Renal cortex interstitium (tissue), 11 donors: ENCODE results near the gene RPTOR. TPM values are rescaled to one million over a fixed set of nuclear protein-coding genes. Genes with fewer than 3 reads are reported as not detected.
"Not testable (repeated sequence)": the region's sequence is repeated elsewhere in the genome, so short reads cannot be mapped to it uniquely, and the experiment has no call there.

Experiments
- DNase-seq, 11 donors: peaks; one replicate each; pipeline ENCODE4 v3.0.0-alpha.2; 2013; ENCODE audit warnings: low read depth in 9 of 11, low spot score in 4 of 11; ENCODE audit errors: extremely low read depth in 1 of 11
- polyA plus RNA-seq, 3 donors: library from polyadenylated mRNA; unstranded; fragments of 120-200 nt; gene quantifications; one replicate each; pipeline ENCODE4 v1.2.1, GENCODE V29; 2013; ENCODE audit not compliant: insufficient read length in 3 of 3

Gene RPTOR
- polyA plus RNA-seq, 3 donors, result 17.2 to 22.5 (median 21.4) TPM

- DNase-seq, result no peak
Measured at GRCh38 chr17:80742581-80743180, 198.0 kb downstream of the RPTOR start.

- no peak for DNase-seq
Measured at GRCh38 chr17:80743181-80743771, 198.6 kb downstream of the RPTOR start.

GRCh38 chr17:80743973-80744372, 199.3 kb downstream of the RPTOR start:
- not testable (repeated sequence) for DNase-seq

GRCh38 chr17:80744725-80745124, 200.1 kb downstream of the RPTOR start:
- DNase-seq, result not testable (repeated sequence)

GRCh38 chr17:80745183-80745582, 200.5 kb downstream of the RPTOR start:
- DNase-seq, result no peak

GRCh38 chr17:80746262-80746935, 201.8 kb downstream of the RPTOR start:
- no peak for DNase-seq

GRCh38 chr17:80747469-80747868, 202.8 kb downstream of the RPTOR start:
- no peak for DNase-seq

- no peak for DNase-seq
Measured at GRCh38 chr17:80749611-80750010, 205.0 kb downstream of the RPTOR start.

- no peak for DNase-seq
Measured at GRCh38 chr17:80750263-80750662, 205.6 kb downstream of the RPTOR start.

- DNase-seq, result no peak
Measured at GRCh38 chr17:80751070-80751945, 206.7 kb downstream of the RPTOR start.

DNA sequence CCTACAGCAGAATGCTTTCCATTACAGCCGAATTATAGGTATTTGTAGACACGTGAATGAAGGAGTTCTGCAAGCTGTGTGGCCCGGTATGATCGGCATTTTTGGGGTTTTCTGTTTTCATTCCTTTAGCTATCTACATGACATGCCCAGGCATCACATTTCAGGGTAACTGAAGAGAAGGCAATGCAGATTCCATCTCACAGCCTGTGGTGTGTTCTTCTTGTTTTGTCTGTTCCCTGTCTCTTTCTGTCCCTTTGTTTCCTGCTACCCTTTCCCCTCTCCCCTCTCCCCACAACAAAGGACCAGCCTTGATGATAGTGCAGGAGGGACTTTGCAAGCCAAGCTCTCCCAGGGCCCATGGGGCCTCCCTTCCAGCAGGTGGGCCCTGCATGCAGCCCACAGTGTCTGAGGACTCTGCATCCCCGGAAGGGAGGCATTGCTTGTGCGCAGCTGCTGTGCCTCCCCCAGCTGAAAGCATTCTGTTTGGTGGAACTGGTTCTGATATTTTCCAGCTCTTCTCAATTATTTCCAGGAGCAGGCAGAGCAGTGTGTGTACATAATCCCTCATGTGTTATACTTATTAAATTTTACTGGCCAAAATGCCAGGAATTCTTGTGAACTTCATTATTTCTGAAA, 207.4 kb downstream of the RPTOR start:
- no peak for DNase-seq

DNA sequence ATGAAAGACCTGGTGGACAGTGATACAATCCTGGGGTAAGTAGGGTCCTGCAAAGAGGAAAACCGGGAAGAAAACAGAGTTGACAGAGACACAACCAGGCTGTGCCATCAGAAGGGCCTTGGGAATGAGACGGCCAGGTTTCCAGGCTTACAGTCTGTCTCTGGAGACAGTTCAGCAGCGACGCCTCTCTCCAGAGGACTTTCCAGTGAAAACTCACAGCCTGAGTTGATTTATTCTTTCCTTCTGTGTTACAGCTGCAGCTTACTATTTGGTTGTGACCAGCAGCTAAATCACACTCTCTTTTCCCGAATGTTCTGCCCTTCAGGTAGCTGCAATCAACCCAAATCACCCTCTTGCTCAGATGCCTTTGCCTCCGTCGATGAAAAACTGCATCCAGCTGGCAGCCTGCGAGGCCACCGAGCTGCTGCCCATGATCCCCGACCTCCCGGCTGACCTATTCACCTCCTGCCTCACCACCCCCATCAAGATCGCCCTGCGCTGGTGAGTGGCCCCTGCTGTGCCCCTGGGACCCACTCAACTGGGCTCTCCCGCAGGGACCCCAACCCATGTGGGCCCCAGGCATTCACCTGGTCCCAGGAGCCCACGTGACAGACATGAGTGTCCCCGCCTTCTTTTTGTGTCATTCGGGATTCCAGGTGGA, 209.2 kb downstream of the RPTOR start:
- DNase-seq, result no peak

DNA sequence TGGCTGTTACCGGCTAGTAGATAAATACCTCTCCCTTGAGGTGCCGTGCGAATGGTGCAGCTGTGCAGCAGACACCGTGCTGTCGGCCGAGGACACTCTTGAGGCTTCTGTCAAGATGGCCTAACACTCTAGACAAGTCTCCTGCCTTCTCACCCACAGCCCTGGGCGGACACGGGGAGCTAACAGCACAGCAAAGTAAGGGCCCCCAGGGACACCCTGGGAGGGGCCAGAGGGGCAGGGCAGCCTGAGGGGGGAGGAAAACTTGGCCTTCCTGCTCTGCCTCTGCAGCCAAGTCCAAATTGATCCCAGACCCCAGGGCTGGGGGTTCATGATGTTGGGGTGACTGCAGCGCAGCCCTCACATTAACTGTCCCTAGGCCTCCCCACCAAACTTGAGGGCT, 210.2 kb downstream of the RPTOR start:
- DNase-seq, result no peak

GRCh38 chr17:80755650-80756405, 211.2 kb downstream of the RPTOR start:
- no peak for DNase-seq

- no peak for DNase-seq
Measured at GRCh38 chr17:80758481-80759376, 214.1 kb downstream of the RPTOR start.

DNA sequence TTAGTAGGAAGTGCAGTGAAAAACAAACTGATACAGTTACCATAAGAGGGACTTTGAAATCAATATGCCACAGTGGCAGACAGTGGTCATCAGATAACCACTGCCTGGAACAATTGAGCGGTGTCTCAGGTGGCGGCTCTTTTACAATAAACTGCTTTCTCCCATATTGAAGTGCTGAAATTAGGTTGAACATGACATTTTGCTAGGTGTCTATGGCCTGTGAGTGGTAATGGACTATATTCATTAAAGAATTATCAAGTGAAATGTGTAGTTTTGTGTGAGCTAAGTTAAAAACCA, 214.7 kb downstream of the RPTOR start:
- no peak for DNase-seq

DNA sequence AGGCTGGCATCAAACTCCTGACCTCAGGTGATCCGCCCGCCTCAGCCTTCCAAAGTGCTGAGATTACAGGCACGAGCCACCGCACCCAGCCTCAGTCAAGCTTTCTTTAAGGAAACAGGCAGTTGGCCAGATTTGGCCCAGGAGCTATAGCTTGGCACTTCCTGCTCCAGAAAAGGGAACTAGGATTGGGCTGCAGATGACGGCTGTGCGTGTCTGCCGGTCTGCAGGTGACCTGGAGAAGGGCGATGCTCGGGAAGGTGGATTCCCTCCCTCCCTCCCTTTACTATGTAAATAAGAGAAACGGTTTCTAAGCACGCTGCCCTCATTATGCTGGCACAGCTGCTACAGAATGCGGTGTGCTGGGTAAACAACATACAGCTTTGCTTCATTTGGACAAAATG, 215.9 kb downstream of the RPTOR start:
- DNase-seq, result no peak
